ENCODE measurements around the gene PPM1L.

Gene PPM1L

DNA sequence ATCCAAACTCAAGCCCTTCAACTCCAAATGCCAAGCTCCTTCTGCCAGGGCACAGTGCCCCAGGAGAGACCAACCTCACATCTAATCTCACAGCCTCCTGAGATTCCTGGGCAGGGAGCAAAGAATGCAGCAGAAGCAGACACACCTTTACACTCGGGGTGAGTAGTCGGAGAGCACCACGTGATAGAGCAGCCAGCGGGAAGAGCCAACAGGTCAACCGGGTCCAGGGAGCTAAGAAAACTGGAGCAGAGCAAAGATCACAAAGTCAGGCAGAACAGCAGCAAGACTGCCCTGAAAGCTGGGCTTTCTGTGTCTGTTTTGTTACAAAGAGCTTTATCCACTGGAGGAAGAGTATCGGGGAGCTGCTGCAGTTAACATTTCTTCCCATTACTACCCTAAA is 345.0 kb downstream of the PPM1L start:
- TF ChIP-seq CTCF (IDR thresholded peaks at IDR 0.05; ENCODE audit: insufficient read depth, missing control alignments), result no peak
- no peak for DNase-seq (ENCODE audit: insufficient read length, low spot score)
- no peak for FAIRE-seq

DNA sequence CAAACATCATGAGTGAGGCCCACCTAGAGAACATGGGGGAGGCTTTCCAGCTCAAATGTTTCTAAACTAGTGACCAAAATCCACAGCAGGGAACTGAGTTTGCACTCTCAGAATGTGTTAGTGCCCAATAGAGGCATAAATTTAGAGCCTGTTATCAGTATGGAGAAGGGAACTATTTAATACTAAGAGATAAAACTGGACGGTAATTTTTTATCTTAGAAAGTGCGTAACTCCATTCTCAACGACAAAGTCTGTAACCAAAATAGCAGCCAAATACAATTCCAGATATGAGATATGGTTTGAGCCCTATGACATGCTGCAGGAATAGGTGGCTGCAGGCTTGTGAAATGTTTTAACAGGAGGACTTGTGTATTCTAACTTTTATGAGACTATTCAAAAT is 345.6 kb downstream of the PPM1L start:
- FAIRE-seq (no peak), DNase-seq (ENCODE audit: insufficient read length, low spot score) (no peak)
- no peak for TF ChIP-seq CTCF (IDR thresholded peaks at IDR 0.05; ENCODE audit: insufficient read depth, missing control alignments)

DNA sequence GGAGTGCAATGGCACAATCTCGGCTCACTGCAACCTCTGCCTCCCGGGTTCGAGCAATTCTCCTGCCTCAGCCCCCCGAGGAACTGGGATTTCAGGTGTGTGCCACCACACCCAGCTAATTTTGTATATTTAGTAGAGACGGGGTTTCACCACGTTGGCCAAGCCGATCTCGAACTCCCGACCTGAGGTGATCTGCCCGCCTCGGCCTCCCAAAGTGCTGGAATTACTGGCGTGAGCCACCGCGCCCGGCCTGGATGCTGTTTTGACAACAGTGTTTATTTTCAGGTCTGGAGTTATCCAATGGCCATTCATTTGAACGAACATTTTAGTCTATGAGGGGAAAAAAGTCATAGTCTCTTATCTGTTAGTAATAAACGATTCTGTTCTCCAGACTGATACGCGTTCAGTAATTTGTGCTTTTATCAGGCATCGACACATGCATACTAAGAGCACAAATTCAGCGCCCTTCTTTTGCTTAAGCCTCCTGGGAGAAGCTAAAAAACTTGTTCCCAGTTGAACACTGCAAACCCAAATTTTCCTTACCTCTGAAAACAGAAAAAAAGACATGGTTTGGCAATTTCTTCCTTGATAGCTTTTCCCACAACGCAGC is 347.9 kb downstream of the PPM1L start:
- no peak for TF ChIP-seq CTCF (IDR thresholded peaks at IDR 0.05; ENCODE audit: insufficient read depth, missing control alignments)
- DNase-seq (ENCODE audit: insufficient read length, low spot score) (no peak), FAIRE-seq (no peak)

GRCh38 chr3:161104561-161105551 is 348.8 kb downstream of the PPM1L start, which contains the start of gene B3GALNT1:
B3GALNT1 (minus strand) TSS chr3:161105349; CDS start chr3:161086754, 18,595 bp downstream.
- no peak for FAIRE-seq
- TF ChIP-seq CTCF (IDR thresholded peaks at IDR 0.05; ENCODE audit: insufficient read depth, missing control alignments), result no peak
- no peak for DNase-seq (ENCODE audit: insufficient read length, low spot score)

DNA sequence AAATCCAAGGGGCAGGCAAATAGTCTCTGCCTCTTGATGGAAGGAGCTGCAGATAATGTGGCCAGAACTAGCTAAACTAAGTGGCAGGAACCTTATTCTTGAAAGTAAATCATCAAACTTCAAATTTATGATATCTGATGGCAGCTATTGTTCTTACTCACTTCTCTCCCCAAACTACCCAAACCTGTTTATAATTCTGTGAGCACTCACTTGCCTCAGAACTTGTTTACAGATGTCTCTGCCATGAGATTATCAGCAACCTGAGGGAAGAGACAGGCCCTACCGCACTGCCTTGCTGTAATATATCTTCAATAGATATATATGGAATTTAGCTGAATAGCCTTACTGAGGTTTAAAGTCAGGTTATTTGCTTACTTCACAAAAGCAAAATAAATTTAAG is 351.3 kb downstream of the PPM1L start:
- FAIRE-seq (no peak), DNase-seq (ENCODE audit: insufficient read length, low spot score) (no peak)

DNA sequence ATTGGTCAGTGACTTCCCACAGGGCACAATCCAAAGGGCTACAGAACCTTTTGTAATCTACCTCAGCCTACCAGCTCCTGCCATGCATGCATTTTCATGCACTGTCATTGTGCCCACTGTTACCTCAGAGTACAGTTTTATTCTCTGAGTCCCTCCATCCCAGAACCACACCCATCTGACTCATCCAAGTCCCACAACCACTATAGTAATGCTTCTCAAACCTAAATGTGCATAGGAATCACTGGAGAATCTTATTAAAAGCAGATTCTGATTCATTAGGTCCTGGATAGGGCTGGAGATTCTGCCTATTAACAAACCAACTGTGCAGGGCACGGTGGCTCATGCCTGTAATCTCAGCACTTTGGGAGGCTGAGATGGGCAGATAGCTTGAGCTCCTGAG is 352.8 kb downstream of the PPM1L start:
- no peak for TF ChIP-seq CTCF (IDR thresholded peaks at IDR 0.05; ENCODE audit: insufficient read depth, missing control alignments)
- FAIRE-seq, result no peak
- no peak for DNase-seq (ENCODE audit: insufficient read length, low spot score)

More for the DNA sequence above, 351.3 kb downstream of the PPM1L start:
- no peak for TF ChIP-seq CTCF (IDR thresholded peaks at IDR 0.05; ENCODE audit: insufficient read depth, missing control alignments)
